KG1 (cell line): ENCODE data around the gene GPRASP2.
"Not testable (repeated sequence)": the region's sequence is repeated elsewhere in the genome, so short reads cannot be mapped to it uniquely, and the experiment has no call there.

Experiments used
- DNase-seq: peaks from one replicate; lab custom pipeline; 2025; lab: John Stamatoyannopoulos, UW

GPRASP2 gene

GRCh38 chrX:102712216-102712966, at the start of gene GPRASP2:
Gene GPRASP2 (plus strand): TSS chrX:102712448. CDS start chrX:102714870, 2,422 bp downstream.
- DNase-seq = no peak

- DNase-seq = not testable (repeated sequence)
Measured at GRCh38 chrX:102663820-102664219, 48.4 kb upstream of the GPRASP2 start.

- not testable (repeated sequence) for DNase-seq
Measured at GRCh38 chrX:102667034-102667433, 45.2 kb upstream of the GPRASP2 start.

GRCh38 chrX:102669526-102669925, 42.7 kb upstream of the GPRASP2 start:
- DNase-seq = no peak

GRCh38 chrX:102672856-102673255, 39.4 kb upstream of the GPRASP2 start:
- no peak for DNase-seq

GRCh38 chrX:102677479-102677878, 34.8 kb upstream of the GPRASP2 start:
- not testable (repeated sequence) for DNase-seq

GRCh38 chrX:102684772-102685520, 27.3 kb upstream of the GPRASP2 start:
- no peak for DNase-seq

GRCh38 chrX:102694749-102695148, 17.5 kb upstream of the GPRASP2 start:
- DNase-seq = no peak

GRCh38 chrX:102696306-102696705, 15.9 kb upstream of the GPRASP2 start:
- no peak for DNase-seq

GRCh38 chrX:102697494-102697893, 14.8 kb upstream of the GPRASP2 start:
- no peak for DNase-seq

GRCh38 chrX:102708900-102709299, 3.3 kb upstream of the GPRASP2 start:
- no peak for DNase-seq

GRCh38 chrX:102711872-102712215, 404 bp upstream of the GPRASP2 start:
- no peak for DNase-seq

GRCh38 chrX:102712981-102713625, 855 bp downstream of the GPRASP2 start:
- DNase-seq = no peak

GRCh38 chrX:102714994-102715393, 2.7 kb downstream of the GPRASP2 start:
- no peak for DNase-seq

- no peak for DNase-seq
Measured at GRCh38 chrX:102715967-102716366, 3.7 kb downstream of the GPRASP2 start.

- no peak for DNase-seq
Measured at GRCh38 chrX:102720237-102721168, 8.3 kb downstream of the GPRASP2 start, which contains the start of gene GPRASP3. Gene GPRASP3 (plus strand): TSS chrX:102720743. CDS start chrX:102748996, 28,253 bp downstream.

GRCh38 chrX:102721169-102721506, 8.9 kb downstream of the GPRASP2 start:
- not testable (repeated sequence) for DNase-seq

GRCh38 chrX:102723456-102723855, 11.2 kb downstream of the GPRASP2 start:
- no peak for DNase-seq

- DNase-seq = no peak
Measured at GRCh38 chrX:102727761-102728160, 15.5 kb downstream of the GPRASP2 start.

- DNase-seq = no peak
Measured at GRCh38 chrX:102728646-102729045, 16.4 kb downstream of the GPRASP2 start.

- DNase-seq = no peak
Measured at GRCh38 chrX:102739657-102740056, 27.4 kb downstream of the GPRASP2 start.

GRCh38 chrX:102744307-102744706, 32.1 kb downstream of the GPRASP2 start:
- DNase-seq = no peak
